Measurements from ENCODE around the gene COX20.
A peak's percentile ranks its signal among the peaks of the same experiment; 100 is the strongest.

DNA sequence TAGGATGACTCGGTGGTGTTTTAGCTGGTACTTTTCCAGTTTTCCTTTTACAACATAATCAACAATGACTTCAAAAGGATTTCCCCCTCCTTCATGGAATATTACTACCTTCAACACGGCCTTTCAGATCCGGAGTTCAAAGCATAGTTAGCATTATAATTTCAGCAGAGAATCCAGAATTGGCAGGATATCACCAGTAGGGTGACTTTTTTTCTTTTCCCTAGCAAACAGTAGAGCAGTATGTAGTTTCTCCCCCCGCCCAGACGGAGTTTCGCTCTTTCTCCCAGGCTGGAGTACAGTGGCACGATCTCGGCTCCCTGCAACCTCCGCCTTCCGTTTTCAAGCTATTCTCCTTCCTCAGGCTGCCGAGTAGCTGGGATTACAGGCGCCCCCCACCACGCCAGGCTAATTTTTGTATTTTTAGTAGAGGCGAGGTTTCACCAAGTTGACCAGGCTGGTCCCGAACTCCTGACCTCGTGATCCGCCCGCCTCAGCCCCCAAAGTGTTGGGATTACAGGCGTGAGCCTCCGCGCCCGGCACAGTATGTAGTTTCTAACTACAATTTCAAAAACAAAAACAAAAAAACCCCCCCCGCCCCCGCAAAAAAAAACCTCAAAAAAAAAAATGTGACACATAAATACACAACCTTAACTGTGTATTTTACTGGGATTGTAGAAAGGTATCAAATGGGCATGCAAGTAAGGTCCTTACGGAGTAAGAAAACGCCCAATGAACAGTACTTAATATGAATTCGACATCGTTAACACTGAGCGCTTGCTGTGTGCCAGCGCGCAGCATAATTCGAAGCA is 1.5 kb upstream of the COX20 start:
- TF ChIP-seq, protein P1, sequence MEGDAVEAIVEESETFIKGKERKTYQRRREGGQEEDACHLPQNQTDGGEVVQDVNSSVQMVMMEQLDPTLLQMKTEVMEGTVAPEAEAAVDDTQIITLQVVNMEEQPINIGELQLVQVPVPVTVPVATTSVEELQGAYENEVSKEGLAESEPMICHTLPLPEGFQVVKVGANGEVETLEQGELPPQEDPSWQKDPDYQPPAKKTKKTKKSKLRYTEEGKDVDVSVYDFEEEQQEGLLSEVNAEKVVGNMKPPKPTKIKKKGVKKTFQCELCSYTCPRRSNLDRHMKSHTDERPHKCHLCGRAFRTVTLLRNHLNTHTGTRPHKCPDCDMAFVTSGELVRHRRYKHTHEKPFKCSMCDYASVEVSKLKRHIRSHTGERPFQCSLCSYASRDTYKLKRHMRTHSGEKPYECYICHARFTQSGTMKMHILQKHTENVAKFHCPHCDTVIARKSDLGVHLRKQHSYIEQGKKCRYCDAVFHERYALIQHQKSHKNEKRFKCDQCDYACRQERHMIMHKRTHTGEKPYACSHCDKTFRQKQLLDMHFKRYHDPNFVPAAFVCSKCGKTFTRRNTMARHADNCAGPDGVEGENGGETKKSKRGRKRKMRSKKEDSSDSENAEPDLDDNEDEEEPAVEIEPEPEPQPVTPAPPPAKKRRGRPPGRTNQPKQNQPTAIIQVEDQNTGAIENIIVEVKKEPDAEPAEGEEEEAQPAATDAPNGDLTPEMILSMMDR (conservative IDR thresholded peaks at IDR 0.05): 0 out of 2 replicates have a peak, but pooled peaks have one; percentile 38
- no peak for TF ChIP-seq EZH2 (IDR thresholded peaks at IDR 0.05; ENCODE audit: low read depth)

All from PC-9 (cell line).